GM20000 (cell line): ENCODE data around the gene CRIM1.

Experiments
- DNase-seq: peaks from one replicate; pipeline ENCODE4 v3.0.0; 2012; ENCODE audit warnings: low spot score
- CTCF ChIP-seq: IDR thresholded peaks from 2 replicates; pipeline ENCODE4 v1.5.1; 2012; ENCODE audit warnings: mild to moderate bottlenecking, control low read depth; ENCODE audit errors: extremely low read depth, missing control alignments

The CRIM1 gene

DNA sequence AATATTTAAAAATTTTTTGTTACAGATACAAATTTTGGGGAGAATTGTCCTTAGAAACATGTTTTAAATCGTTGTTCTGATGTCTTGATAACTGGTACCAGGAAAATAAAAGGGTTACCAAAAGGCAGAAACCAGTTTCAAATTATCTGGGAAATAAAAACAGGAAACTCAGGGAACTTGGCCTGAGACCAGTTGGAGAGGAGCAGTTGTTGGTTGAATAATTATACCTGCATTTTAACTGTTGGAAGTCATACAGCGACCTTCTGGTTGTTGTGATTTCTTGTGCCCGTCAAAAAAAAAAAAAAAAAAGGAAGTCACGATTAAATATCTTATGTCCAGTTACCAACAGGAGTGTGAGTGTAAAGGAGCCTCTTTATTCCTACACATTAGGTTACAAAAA, 51.8 kb downstream of the CRIM1 start:
- no peak for DNase-seq
- no peak for TF ChIP-seq CTCF

DNA sequence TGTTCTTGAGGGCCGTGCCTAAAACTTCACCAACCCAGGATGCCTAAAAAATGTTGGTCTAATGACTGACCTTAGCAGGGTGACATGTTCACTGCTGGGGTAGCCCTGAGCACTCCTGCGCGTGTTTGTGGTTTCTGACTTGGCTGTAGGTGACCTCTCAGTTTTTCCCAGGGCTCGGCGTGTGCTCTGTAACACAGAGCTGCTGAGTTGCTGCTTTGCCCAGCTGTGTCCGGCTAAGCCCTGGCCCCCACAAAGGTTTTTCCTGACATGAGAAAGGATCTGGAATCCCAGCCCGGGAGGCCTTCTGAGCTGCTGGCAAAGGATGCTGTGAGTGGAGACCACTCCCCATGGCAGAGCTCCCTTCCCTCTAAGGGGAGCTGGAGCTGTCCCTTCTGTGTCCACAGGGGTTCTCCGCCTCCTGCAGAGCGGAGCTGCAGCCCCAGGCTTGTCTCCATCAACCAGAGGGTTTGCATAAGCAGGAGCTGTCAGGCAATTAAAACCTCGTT, 52.7 kb downstream of the CRIM1 start:
- no peak for DNase-seq

DNA sequence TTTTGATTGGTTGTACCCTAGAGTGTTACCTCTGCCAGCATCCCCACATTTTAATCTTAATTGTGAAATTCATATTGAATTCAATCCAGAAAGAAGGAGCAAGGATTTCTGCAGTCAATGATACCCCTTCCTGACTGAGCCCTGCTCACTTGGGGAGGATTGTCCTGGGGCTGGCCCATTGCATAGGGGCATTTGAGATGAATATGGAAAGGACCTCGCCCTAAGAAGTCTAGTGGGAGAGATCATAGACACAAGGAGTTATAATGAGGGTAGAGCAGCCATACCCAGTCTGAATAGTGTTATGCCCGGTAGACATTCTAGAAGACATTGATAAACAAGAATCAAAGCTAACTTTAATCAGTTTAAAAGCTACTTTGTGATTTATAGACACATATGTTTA, 53.8 kb downstream of the CRIM1 start:
- no peak for TF ChIP-seq CTCF
- no peak for DNase-seq

More for the DNA sequence above, 52.7 kb downstream of the CRIM1 start:
- TF ChIP-seq CTCF = no peak

- TF ChIP-seq CTCF = no peak
Measured at GRCh38 chr2:36409935-36410334, 54.4 kb downstream of the CRIM1 start.

DNA sequence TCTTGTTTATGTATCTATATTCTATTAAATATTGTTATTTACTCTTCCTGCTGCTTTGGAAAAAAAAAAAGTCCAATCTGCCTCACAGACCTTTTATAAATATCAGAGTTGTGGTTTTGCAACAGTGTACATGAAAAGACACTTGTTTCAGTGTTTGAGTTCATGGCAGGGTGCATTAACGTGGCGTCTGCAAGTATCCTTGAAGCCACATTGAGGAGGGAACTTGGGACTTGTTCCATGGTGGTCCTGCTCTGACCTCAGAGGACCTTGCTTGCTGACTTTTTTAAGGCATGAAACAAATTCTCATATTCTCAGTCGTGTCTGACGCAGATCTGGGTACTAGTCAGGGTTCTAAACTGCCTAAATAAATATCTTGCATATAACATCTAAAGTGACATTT, 55.1 kb downstream of the CRIM1 start:
- TF ChIP-seq CTCF = no peak
- no peak for DNase-seq

More at GRCh38 chr2:36409935-36410334, 54.4 kb downstream of the CRIM1 start:
- no peak for DNase-seq

- TF ChIP-seq CTCF = no peak
- no peak for DNase-seq
Measured at GRCh38 chr2:36411962-36412444, 56.4 kb downstream of the CRIM1 start.

- no peak for TF ChIP-seq CTCF
Measured at GRCh38 chr2:36413218-36413617, 57.6 kb downstream of the CRIM1 start.

More at GRCh38 chr2:36413218-36413617, 57.6 kb downstream of the CRIM1 start:
- DNase-seq = no peak
